NCI-H2029 (cell line): ENCODE data around the gene SUB1.
"Not testable (repeated sequence)": the region's sequence is repeated elsewhere in the genome, so short reads cannot be mapped to it uniquely, and the experiment has no call there.

Experiments used
- DNase-seq: peaks from one replicate; lab custom pipeline; 2025; lab: John Stamatoyannopoulos, UW

SUB1 gene

GRCh38 chr5:32585446-32586275, at the start of gene SUB1:
Gene SUB1, plus strand, starts transcription at chr5:32585557. Its CDS starts 2,956 bp downstream, at chr5:32588513.
- DNase-seq = peak; percentile 91

- no peak for DNase-seq
Measured at GRCh38 chr5:32536246-32536645, 49.1 kb upstream of the SUB1 start.

GRCh38 chr5:32537437-32538029, 47.8 kb upstream of the SUB1 start:
- DNase-seq = not testable (repeated sequence)

- peak; percentile 58 for DNase-seq
Measured at GRCh38 chr5:32538031-32538547, 47.3 kb upstream of the SUB1 start.

- DNase-seq = no peak
Measured at GRCh38 chr5:32539981-32540845, 45.1 kb upstream of the SUB1 start.

GRCh38 chr5:32541241-32541640, 44.1 kb upstream of the SUB1 start:
- DNase-seq = peak; percentile 31

- DNase-seq = no peak
Measured at GRCh38 chr5:32542216-32543059, 42.9 kb upstream of the SUB1 start.

- DNase-seq = no peak
Measured at GRCh38 chr5:32543291-32543690, 42.1 kb upstream of the SUB1 start.

- no peak for DNase-seq
Measured at GRCh38 chr5:32545102-32545800, 40.1 kb upstream of the SUB1 start.

- DNase-seq = no peak
Measured at GRCh38 chr5:32551194-32551593, 34.2 kb upstream of the SUB1 start.

- DNase-seq = peak; percentile 30
Measured at GRCh38 chr5:32551865-32552264, 33.5 kb upstream of the SUB1 start.

- DNase-seq = not testable (repeated sequence)
Measured at GRCh38 chr5:32552491-32552890, 32.9 kb upstream of the SUB1 start.

- DNase-seq = no peak
Measured at GRCh38 chr5:32552936-32553335, 32.4 kb upstream of the SUB1 start.

- not testable (repeated sequence) for DNase-seq
Measured at GRCh38 chr5:32554181-32554780, 31.1 kb upstream of the SUB1 start.

- not testable (repeated sequence) for DNase-seq
Measured at GRCh38 chr5:32556543-32556942, 28.8 kb upstream of the SUB1 start.

- no peak for DNase-seq
Measured at GRCh38 chr5:32559411-32559810, 25.9 kb upstream of the SUB1 start.

- no peak for DNase-seq
Measured at GRCh38 chr5:32559921-32560320, 25.4 kb upstream of the SUB1 start.

GRCh38 chr5:32562056-32562455, 23.3 kb upstream of the SUB1 start:
- no peak for DNase-seq

- DNase-seq = no peak
Measured at GRCh38 chr5:32562843-32563242, 22.5 kb upstream of the SUB1 start.

GRCh38 chr5:32563614-32564013, 21.7 kb upstream of the SUB1 start:
- no peak for DNase-seq
